ENCODE measurements around the gene ELF4.
A peak's percentile ranks its signal among the peaks of the same experiment; 100 is the strongest.

ELF4 gene

GRCh38 chrX:130075777-130076176 is 34.5 kb downstream of the ELF4 start:
- H3K9me3 ChIP-seq, result no peaks in the 10 kb centered on the region
- no peaks in the 10 kb centered on the region for H3K27me3 ChIP-seq
- DNase-seq, result no peak
- intact Hi-C loops (cut with DNase I; ENCODE audit: low total_unique reads), result no loop called here
- peaks cover 5 to 39% (median 32%) of the 10 kb centered on the region in 3 donors for H3K36me3 ChIP-seq
- no peak for TF ChIP-seq CTCF (IDR thresholded peaks at IDR 0.05)
- H3K4me1 ChIP-seq, result peaks cover 0 to 4% (median 0%) of the 10 kb centered on the region in 4 donors
- H3K4me3 ChIP-seq, result no peak overlapping the region
- H3K27ac ChIP-seq, result no peak overlapping the region

- Histone ChIP-seq H3K27ac (no peak overlapping the region), H3K36me3 (peaks cover 10 to 68% (median 58%) of the 10 kb centered on the region in 3 donors), H3K4me1 (no peaks in the 10 kb centered on the region), H3K9me3 (no peaks in the 10 kb centered on the region), H3K27me3 (no peaks in the 10 kb centered on the region), H3K4me3 (no peak overlapping the region)
- intact Hi-C loops (cut with DNase I; ENCODE audit: low total_unique reads), result no loop called here
- TF ChIP-seq CTCF (IDR thresholded peaks at IDR 0.05), result no peak
- no peak for DNase-seq
Measured at GRCh38 chrX:130072345-130072740, 38.0 kb downstream of the ELF4 start.

GRCh38 chrX:130071611-130072344 is 38.5 kb downstream of the ELF4 start:
- Histone ChIP-seq H3K27me3 (no peaks in the 10 kb centered on the region), H3K36me3 (peaks cover 15 to 74% (median 64%) of the 10 kb centered on the region in 3 donors), H3K27ac (no peak overlapping the region), H3K9me3 (no peaks in the 10 kb centered on the region), H3K4me1 (no peaks in the 10 kb centered on the region), H3K4me3 (no peak overlapping the region)
- no peak for TF ChIP-seq CTCF (IDR thresholded peaks at IDR 0.05)
- DNase-seq, result no peak
- intact Hi-C loops (cut with DNase I; ENCODE audit: low total_unique reads), result no loop called here

- no peaks in the 10 kb centered on the region for H3K4me1 ChIP-seq
- peaks cover 13 to 67% (median 50%) of the 10 kb centered on the region in 3 donors for H3K36me3 ChIP-seq
- H3K9me3 ChIP-seq, result no peaks in the 10 kb centered on the region
- no peak overlapping the region for H3K27ac ChIP-seq
- TF ChIP-seq CTCF (IDR thresholded peaks at IDR 0.05), result no peak
- no peak overlapping the region for H3K4me3 ChIP-seq
- intact Hi-C loops (cut with DNase I; ENCODE audit: low total_unique reads), result no loop called here
- H3K27me3 ChIP-seq, result no peaks in the 10 kb centered on the region
- DNase-seq, result no peak
Measured at GRCh38 chrX:130066975-130067615, 43.2 kb downstream of the ELF4 start.

GRCh38 chrX:130060122-130061069 is 49.9 kb downstream of the ELF4 start:
- peak; percentile 64 to 85 for DNase-seq
- intact Hi-C loops (cut with DNase I; ENCODE audit: low total_unique reads), result loop anchor here (1.0 kb wide), 1 partner anchor 133 kb away; no protein-coding TSS in a partner anchor
- no peaks in the 10 kb centered on the region for H3K27me3 ChIP-seq
- peaks cover 0 to 13% (median 5%) of the 10 kb centered on the region in 4 donors for H3K4me1 ChIP-seq
- peak overlapping the region; percentile 68 to 73 for H3K27ac ChIP-seq
- peaks cover 0 to 21% (median 0%) of the 10 kb centered on the region in 3 donors for H3K36me3 ChIP-seq
- TF ChIP-seq CTCF (IDR thresholded peaks at IDR 0.05), result peak; percentile 73 to 85
- peak overlapping the region; percentile 57 to 61 for H3K4me3 ChIP-seq
- no peaks in the 10 kb centered on the region for H3K9me3 ChIP-seq
